Stimulated activated naive B cell treated with anti-CD40 and anti-IgM and Interleukin-4, amounts not matched to agents 10 μg/mL and 1 μg/mL and 100 μg/mL, for 72 hours (primary cell): Measurements from ENCODE around the gene VPS8.

Source experiments
- ATAC-seq, 2 donors: fragments of 150-1000 bp; cut with Tn5 transposase; replicated peaks; 2 replicates each; pipeline ENCODE4 v1.10.0; 2021; ENCODE audit warnings: moderate library complexity in 1 of 2
- DNase-seq: peaks from one replicate; pipeline ENCODE4 v3.0.0; 2021
- H3K27ac Mint-ChIP-seq: one replicate; pipeline ENCODE4 v1.8.0; 2022; ENCODE audit warnings: mild to moderate bottlenecking, mixed read lengths
- H3K27me3 Mint-ChIP-seq, 2 donors: one replicate each; pipeline ENCODE4 v1.8.0; 2022; ENCODE audit warnings: mixed read lengths in 2 of 2
- H3K36me3 Mint-ChIP-seq, 2 donors: one replicate each; pipeline ENCODE4 v1.8.0; 2022; ENCODE audit warnings: mixed read lengths in 2 of 2, mild to moderate bottlenecking in 1 of 2
- H3K4me1 Mint-ChIP-seq, 2 donors: one replicate each; pipeline ENCODE4 v1.8.0; 2022; ENCODE audit warnings: mixed read lengths in 2 of 2, mild to moderate bottlenecking in 1 of 2
- H3K4me3 Mint-ChIP-seq, 2 donors: one replicate each; pipeline ENCODE4 v1.8.0; 2022; ENCODE audit warnings: mild to moderate bottlenecking in 2 of 2, mixed read lengths in 2 of 2, moderate library complexity in 1 of 2
- H3K9me3 Mint-ChIP-seq, 2 donors: one replicate each; pipeline ENCODE4 v1.8.0; 2022; ENCODE audit warnings: mixed read lengths in 2 of 2, mild to moderate bottlenecking in 1 of 2

The VPS8 gene

DNA sequence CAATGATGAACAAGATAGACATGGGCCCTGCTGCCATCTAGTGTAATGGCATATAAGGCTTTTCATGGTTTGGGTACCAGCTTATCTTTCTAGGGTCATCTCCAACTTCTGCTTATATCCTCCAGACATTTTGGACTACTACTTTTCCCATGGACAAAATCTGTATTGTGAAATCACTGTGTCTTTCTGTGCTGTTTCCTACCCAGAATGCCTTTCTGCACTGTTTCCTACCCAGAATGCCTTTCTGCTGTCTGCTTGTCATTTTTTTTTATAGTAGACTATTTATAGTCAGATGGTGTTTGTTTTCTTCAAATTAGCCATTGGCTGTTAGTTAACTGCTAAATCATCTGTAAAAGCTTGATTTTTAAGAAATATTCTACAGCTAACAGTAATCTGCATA lies 20.1 kb downstream of the VPS8 start:
- Mint-ChIP-seq H3K36me3 (peaks cover 47 to 71% of the 10 kb centered on the region in 2 donors), H3K4me1 (peaks cover 9 to 30% of the 10 kb centered on the region in 2 donors), H3K9me3 (peaks cover 0 to 2% of the 10 kb centered on the region in 2 donors), H3K27ac (no peak overlapping the region), H3K27me3 (no peaks in the 10 kb centered on the region), H3K4me3 (no peak overlapping the region)
- DNase-seq, result no peak
- no peak for ATAC-seq

DNA sequence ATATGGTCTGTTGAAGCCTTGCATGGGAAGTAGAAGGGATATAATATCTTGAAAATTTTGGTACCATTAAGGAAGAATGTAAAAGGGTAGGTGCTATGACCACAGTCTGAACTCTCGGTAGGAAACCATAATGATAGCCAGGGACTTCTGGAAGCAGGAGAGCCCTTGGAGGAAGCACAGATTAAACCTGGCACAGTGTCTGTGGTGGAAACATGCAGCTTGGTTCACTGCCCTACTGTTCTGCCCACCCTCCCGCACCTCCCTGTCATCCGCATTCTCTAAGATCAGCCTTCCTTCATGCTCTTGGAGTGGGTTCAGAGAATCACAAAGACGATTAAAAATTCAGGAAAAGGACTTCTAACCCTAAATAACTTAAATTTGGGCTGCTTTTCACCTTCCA lies 20.9 kb downstream of the VPS8 start:
- no peak for ATAC-seq
- no peak overlapping the region for H3K4me3 Mint-ChIP-seq
- no peak for DNase-seq
- peaks cover 46 to 70% of the 10 kb centered on the region in 2 donors for H3K36me3 Mint-ChIP-seq
- no peaks in the 10 kb centered on the region for H3K27me3 Mint-ChIP-seq
- peaks cover 0 to 2% of the 10 kb centered on the region in 2 donors for H3K9me3 Mint-ChIP-seq
- no peak overlapping the region for H3K27ac Mint-ChIP-seq
- H3K4me1 Mint-ChIP-seq, result peaks cover 9 to 30% of the 10 kb centered on the region in 2 donors

DNA sequence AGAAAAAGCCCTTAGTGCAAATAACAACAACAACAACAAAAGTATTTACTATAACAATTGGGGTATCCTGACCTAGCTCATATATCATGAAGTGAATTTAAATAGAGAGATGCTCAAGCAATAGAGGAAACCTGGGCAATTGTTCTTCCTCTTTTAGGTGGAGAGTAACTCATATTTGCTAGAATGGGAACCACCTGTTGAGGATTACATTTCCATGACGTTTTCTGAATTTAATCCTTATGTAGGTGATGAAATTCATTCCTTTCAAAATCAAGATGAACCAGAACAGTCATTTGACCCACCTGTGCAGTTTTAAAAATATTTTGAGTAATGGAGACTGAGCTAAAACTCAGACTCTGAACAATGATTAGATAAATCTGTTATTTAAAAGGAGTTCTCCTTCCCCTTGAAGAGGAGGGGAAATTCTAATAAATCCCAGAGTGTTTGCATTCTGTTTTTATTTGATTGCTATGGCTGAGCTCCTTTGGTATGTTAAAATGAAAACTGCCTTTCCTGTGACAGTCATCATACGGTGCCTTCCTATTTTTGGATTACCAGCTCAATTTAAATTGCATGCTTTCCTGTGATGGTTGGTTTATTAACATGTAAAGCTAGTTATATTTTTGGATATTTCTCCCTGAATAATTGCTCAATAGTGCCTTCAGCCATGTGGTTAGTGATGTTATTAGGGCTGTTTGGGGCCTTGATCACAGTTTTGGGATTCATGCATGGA lies 24.3 kb downstream of the VPS8 start:
- no peak overlapping the region for H3K4me3 Mint-ChIP-seq
- peaks cover 31 to 61% of the 10 kb centered on the region in 2 donors for H3K36me3 Mint-ChIP-seq
- DNase-seq (no peak), ATAC-seq (peak; percentile 44 to 77)
- no peaks in the 10 kb centered on the region for H3K27me3 Mint-ChIP-seq
- peaks cover 6 to 17% of the 10 kb centered on the region in 2 donors for H3K4me1 Mint-ChIP-seq
- no peaks in the 10 kb centered on the region for H3K9me3 Mint-ChIP-seq
- no peak overlapping the region for H3K27ac Mint-ChIP-seq

DNA sequence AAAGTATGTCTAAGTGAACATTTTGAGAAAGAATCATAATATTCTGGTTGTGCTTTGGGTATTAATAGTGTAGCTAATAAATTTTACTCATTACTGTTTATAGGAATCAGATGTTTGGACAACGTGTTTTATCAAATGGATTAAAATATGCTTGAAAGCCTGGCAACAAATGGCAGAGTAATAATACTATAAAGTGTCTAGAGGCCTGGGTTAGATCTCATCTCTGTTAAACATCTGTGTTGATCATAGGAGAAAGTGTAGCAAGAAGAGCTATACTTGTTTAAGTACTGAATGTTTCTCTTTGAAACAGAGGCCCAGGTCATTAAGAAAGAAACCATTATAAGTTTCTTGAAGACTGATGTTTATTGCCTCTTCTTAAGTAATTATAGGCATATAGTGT lies 30.5 kb downstream of the VPS8 start:
- H3K36me3 Mint-ChIP-seq, result peaks cover 8 to 24% of the 10 kb centered on the region in 2 donors
- no peak overlapping the region for H3K4me3 Mint-ChIP-seq
- DNase-seq, result no peak
- no peaks in the 10 kb centered on the region for H3K27me3 Mint-ChIP-seq
- peaks cover 2 to 6% of the 10 kb centered on the region in 2 donors for H3K4me1 Mint-ChIP-seq
- no peak overlapping the region for H3K27ac Mint-ChIP-seq
- no peaks in the 10 kb centered on the region for H3K9me3 Mint-ChIP-seq
- ATAC-seq, result no peak

DNA sequence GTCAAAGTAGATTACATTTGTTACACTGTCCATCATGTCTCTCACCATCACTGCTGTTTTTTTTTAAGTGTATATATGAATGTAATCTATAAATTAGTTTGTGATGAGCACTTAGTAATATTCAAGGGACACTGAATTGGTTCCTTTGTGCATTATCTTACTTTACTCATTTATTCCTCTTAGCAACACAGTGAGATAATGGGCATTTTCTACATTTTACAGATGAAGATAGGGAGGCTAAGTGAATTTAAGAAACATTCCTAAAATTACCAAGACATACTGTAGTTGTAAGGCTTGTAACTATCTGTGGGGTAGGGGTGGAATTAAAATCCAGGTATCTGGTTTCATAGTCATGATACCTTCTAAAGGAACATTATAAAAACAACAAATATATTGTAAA lies 33.9 kb downstream of the VPS8 start:
- no peak overlapping the region for H3K27ac Mint-ChIP-seq
- H3K27me3 Mint-ChIP-seq, result no peaks in the 10 kb centered on the region
- no peaks in the 10 kb centered on the region for H3K9me3 Mint-ChIP-seq
- peaks cover 12 to 23% of the 10 kb centered on the region in 2 donors for H3K36me3 Mint-ChIP-seq
- no peaks in the 10 kb centered on the region for H3K4me1 Mint-ChIP-seq
- no peak for DNase-seq
- ATAC-seq, result no peak
- no peak overlapping the region for H3K4me3 Mint-ChIP-seq

DNA sequence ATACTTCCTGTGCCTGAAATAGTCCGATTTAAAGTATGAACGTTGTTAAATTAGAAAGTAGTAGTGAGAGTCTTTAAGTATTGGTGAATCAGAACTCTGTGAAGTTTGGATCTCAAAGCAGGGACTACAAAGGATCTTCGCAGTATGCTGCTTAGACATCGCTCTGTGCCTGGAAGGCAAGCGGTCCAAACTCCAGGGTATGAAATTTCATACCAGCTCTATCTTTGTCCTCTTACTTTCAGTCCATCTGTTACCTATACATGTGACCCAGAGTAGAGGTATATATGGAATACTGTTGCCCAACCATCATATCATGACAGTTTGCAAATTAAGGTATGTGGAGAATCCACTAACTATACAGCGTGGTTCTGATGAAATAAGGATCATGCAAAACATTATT lies 34.5 kb downstream of the VPS8 start:
- DNase-seq (no peak), ATAC-seq (no peak)
- Mint-ChIP-seq H3K4me1 (no peaks in the 10 kb centered on the region), H3K9me3 (no peaks in the 10 kb centered on the region), H3K4me3 (no peak overlapping the region), H3K27me3 (no peaks in the 10 kb centered on the region), H3K27ac (no peak overlapping the region), H3K36me3 (peaks cover 17 to 25% of the 10 kb centered on the region in 2 donors)

DNA sequence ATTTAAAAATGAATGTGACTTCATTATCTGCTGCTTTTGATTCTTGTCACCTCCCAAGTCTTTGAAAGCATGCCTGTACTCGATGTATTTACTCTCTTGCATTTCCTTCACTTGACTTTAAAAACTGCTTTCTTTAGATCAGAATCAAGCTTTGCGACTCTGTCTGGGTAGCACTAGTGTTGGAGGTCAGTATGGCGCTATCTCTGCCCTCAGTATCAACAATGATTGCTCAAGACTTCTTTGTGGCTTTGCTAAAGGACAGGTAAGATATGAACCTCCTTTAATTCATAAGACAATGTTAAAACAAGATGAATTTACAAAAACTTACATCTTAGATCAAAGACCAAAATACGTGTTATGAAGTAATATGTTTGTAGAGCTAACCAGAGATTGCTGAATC lies 37.0 kb downstream of the VPS8 start:
- Mint-ChIP-seq H3K9me3 (no peaks in the 10 kb centered on the region), H3K4me3 (no peak overlapping the region), H3K27ac (no peak overlapping the region), H3K36me3 (peaks cover 27 to 35% of the 10 kb centered on the region in 2 donors), H3K27me3 (no peaks in the 10 kb centered on the region), H3K4me1 (no peaks in the 10 kb centered on the region)
- DNase-seq (no peak), ATAC-seq (no peak)

DNA sequence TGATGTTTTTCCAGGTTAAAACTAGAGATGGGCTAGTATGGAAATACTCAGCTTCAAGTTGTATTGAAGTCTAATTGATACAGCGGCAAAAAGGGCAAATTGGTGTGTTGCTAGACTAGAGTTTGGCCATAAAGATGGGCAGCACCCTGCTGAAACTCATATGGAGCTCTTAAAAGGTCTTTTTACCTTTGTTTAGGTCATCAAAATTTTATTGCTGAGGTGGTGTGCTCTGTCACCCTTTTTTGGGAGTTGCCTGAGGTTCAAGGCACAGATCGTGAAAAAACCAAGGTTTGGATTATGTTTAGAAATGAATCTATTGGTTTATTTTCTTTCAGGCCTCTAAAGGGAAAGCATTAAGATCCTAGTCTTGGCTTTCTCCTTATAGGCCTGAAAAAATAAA lies 38.2 kb downstream of the VPS8 start:
- DNase-seq (no peak), ATAC-seq (no peak)
- H3K9me3 Mint-ChIP-seq, result no peaks in the 10 kb centered on the region
- H3K4me3 Mint-ChIP-seq, result no peak overlapping the region
- H3K27me3 Mint-ChIP-seq, result no peaks in the 10 kb centered on the region
- no peaks in the 10 kb centered on the region for H3K4me1 Mint-ChIP-seq
- peaks cover 35 to 42% of the 10 kb centered on the region in 2 donors for H3K36me3 Mint-ChIP-seq
- H3K27ac Mint-ChIP-seq, result no peak overlapping the region

DNA sequence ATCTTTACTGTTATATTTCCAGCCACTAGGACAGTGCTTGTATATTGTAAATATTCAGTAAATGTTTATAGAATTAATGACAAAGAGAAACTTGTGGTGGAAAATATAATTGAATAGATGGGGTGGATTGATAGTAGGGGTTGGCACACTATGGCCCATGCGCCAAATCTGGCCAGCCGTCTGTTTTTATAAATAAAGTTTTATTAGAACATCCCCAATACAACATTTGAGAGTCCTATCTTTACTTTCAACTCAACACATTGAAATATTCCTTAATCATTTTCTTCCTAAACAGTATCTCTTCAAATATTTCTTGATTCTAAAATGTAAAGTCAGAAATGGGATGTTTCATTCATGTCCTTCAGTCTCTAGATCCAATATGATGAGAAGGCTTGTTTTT lies 45.1 kb downstream of the VPS8 start:
- Mint-ChIP-seq H3K27me3 (no peaks in the 10 kb centered on the region), H3K4me3 (no peak overlapping the region), H3K4me1 (no peaks in the 10 kb centered on the region), H3K36me3 (peaks cover 46 to 50% of the 10 kb centered on the region in 2 donors), H3K27ac (no peak overlapping the region), H3K9me3 (no peaks in the 10 kb centered on the region)
- DNase-seq (no peak), ATAC-seq (no peak)

DNA sequence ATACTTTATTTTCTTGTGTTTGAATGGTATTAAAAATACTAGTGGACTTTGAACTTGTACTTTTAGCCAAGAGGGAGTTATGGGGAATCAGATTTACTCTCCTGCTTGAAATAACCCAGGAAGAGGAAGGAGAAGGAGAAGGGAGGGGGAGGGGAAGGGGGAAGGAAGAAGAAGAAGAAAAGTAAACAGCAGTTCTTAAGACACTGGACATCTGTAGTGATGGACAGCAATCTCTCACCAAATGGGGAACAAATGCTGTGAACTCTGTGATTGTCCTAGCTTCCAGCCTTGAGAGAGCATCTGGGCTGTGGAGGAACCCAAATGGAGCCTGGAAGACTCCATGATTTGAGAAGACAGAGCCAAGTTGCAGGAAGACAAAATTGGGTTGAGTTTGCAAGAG lies 52.0 kb downstream of the VPS8 start:
- H3K9me3 Mint-ChIP-seq, result no peaks in the 10 kb centered on the region
- peaks cover 33 to 41% of the 10 kb centered on the region in 2 donors for H3K36me3 Mint-ChIP-seq
- H3K4me1 Mint-ChIP-seq, result no peaks in the 10 kb centered on the region
- H3K27ac Mint-ChIP-seq, result no peak overlapping the region
- DNase-seq (no peak), ATAC-seq (no peak)
- no peaks in the 10 kb centered on the region for H3K27me3 Mint-ChIP-seq
- H3K4me3 Mint-ChIP-seq, result no peak overlapping the region

DNA sequence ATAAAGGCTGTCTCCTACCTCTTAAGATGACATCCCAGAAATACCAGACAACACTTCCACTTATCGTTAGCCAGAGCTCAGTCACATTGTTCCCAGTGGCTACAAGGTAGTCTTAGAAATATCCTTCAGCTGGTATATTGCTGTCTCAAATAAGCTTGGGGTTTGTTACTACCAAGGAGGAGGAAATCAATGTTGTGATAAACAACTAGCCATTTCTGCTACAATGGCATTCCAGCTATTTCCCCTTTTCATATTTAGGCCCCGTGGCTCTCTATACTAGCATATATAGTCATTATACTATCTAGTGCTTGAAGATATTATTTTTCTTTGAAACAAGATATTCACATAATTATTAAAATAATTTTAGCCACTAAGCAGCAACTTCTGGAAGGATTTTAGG lies 56.5 kb downstream of the VPS8 start:
- Mint-ChIP-seq H3K36me3 (peaks cover 31 to 35% of the 10 kb centered on the region in 2 donors), H3K9me3 (no peaks in the 10 kb centered on the region), H3K27me3 (no peaks in the 10 kb centered on the region), H3K4me3 (no peak overlapping the region), H3K4me1 (no peaks in the 10 kb centered on the region), H3K27ac (no peak overlapping the region)
- ATAC-seq (no peak), DNase-seq (no peak)

DNA sequence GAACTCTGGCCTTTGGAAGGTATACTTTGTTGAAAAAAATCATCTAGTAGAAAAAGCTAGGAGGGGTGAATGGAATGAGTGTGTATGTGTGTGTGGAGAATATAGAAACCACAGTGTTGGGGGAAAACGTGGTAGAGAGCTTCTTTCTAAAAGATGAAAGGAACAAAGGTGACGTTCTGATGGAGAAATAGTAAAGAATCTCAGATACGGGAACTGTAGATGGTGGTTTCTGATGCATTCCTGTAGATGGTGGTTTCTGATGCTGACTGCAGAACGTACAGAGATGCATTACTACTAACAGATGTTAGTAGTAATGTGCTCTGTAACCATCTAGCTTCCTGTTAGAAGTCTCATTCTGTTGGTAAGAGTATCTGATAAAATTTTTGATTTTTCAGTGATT lies 60.2 kb downstream of the VPS8 start:
- no peak for DNase-seq
- Mint-ChIP-seq H3K27me3 (no peaks in the 10 kb centered on the region), H3K4me1 (no peaks in the 10 kb centered on the region), H3K4me3 (no peak overlapping the region), H3K27ac (no peak overlapping the region), H3K36me3 (peaks cover 27 to 29% of the 10 kb centered on the region in 2 donors), H3K9me3 (no peaks in the 10 kb centered on the region)
- no peak for ATAC-seq

DNA sequence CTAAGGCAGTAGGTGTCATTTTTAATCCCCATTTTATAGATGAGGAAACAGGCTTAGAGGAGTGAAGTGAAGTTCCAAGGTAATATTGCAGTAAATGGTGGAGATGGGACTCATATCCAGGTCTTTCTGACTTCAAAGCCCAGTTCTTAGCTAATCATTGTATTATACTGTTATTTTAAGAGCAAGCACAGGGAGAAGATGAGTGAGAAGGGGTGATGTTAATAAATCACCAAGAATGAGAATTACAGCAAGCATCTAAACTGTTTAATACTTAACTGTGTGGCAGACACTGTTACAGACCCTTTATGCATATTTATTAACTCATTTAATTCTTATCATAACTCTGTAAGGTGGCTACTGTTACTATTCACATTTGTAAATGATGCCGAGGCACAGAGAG lies 61.2 kb downstream of the VPS8 start:
- Mint-ChIP-seq H3K4me1 (no peaks in the 10 kb centered on the region), H3K36me3 (peaks cover 26 to 28% of the 10 kb centered on the region in 2 donors), H3K27ac (no peak overlapping the region), H3K9me3 (no peaks in the 10 kb centered on the region), H3K4me3 (no peak overlapping the region), H3K27me3 (no peaks in the 10 kb centered on the region)
- no peak for DNase-seq
- ATAC-seq, result no peak

DNA sequence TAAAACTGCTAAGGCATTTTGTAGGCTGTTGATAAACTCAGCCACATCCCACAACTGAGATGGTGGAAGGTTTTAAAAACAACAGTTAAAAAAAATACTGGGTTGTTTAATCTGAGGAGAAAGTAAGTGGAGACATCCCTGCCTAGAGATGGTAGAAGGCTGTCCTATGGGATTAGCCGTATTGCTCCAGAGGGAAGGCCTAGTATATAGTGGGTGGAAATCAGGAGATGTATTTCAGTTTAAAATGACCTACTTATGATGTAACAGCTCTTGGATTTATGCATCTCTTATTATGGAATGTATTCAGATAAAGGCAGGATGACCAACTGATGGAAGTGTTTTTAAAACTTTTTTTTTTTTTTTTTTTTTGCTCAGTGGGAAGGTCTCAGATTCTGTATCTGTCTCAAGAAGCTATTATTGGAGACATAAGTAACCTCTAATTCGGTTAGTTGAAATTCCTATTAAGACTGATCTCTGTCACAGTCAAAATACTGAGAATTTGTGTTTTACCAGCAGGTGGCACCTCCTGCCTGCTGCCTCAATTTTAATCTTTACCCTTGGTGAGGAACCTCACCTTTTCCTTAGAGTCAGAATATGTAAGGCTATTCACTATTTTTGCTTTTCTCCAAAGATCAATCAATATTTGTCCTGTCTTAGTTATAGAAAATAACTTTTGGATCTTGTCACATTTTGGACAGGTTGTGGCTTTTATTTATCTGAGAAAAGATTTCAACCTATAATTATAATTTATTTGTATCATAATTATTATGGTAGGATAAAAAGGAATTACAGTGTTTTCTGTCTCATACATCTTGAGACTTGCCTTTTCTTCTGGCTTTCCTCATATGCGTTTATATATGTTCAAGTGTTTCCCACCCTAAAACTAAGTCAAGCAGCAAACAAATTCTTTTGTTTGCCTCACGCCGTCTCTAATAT lies 63.0 kb downstream of the VPS8 start:
- Mint-ChIP-seq H3K27me3 (no peaks in the 10 kb centered on the region), H3K36me3 (peaks cover 25% of the 10 kb centered on the region in 2 donors), H3K4me1 (no peaks in the 10 kb centered on the region), H3K4me3 (no peak overlapping the region), H3K27ac (no peak overlapping the region), H3K9me3 (no peaks in the 10 kb centered on the region)
- ATAC-seq, result peak in 1 of 2 donors; percentile 61
- DNase-seq, result no peak
